ELR (cell line): Measurements from ENCODE around the gene KCNJ1.

Experiments used
- DNase-seq: peaks from one replicate; pipeline ENCODE4 v3.0.0-alpha.2; 2015; ENCODE audit warnings: low read depth

KCNJ1 gene

DNA sequence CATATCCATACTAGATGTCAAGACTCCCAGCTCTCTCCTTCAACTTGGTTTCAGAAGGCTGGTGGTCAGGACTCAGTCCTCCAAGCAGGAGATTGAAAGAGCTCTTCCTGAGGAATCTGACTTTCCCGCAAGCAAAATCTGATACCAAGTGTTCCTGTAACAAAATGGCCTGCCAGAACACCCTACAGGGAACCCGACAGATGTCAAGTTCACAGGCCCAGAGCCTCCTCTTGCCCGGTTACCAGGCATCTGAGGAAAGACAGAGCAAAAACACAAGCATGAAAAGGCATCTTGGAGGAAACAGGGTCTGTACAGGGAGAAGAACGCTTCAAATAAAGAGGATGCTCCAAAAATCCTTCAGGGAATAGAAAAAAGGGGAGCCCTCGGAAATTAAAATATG is 15.4 kb upstream of the KCNJ1 start:
- DNase-seq = no peak

DNA sequence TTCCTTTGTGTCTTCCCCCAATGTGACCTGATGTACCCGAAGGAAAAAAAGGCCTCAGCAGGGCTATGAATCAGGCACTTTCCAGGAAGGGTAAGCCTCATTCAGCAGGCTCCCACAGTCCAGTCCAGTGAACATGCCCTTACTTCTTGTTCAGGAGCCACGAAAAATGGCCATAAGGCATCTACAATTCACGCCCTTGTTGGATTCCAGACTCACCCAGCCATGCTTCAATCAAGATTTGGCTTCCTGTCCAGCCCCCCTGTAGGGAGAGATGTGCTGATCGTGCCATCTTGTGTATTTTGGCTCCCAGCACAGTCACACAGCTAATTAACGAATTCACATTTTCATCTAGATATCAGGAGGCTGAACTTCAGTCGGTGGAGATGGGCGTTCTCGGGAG is 14.1 kb upstream of the KCNJ1 start:
- DNase-seq = no peak

DNA sequence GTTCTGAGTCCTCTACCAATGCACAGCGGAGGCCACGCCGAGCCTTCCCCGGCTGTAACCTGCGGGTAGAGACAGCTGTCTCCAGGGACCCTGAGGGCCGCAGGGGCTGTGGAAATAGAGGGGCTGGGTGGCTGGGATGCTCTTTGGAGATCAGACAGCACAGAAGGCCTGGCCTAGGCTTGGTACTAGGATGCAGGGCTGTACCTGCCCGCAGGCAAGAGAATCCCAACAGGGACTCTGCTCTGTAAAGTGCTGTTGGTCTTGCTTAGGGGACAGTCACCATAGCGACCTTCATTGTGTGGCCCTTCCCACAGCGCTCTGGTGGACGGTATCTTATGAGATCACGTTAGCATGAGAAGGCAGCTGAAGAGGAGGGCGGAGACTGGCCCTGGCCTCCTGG is 12.7 kb upstream of the KCNJ1 start:
- no peak for DNase-seq

DNA sequence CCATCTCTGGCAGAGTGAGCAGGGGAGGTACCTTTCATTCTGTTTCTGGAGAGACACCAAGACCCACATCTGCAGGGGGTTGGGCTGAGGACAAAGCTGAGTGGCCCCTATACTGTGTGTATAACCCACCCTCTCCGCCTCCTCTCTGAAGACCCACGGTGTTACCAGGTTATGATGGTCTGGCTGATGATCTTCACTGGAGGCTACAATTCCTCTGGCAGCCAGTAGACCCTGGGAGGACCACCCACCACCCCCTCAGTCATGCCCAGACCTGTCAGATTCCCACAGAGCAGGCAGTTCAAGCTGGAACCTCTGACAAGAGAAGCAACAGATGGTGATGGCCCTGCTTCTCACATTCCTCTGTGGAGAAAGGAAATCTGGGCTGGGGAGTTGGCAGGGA is 11.4 kb upstream of the KCNJ1 start:
- no peak for DNase-seq

DNA sequence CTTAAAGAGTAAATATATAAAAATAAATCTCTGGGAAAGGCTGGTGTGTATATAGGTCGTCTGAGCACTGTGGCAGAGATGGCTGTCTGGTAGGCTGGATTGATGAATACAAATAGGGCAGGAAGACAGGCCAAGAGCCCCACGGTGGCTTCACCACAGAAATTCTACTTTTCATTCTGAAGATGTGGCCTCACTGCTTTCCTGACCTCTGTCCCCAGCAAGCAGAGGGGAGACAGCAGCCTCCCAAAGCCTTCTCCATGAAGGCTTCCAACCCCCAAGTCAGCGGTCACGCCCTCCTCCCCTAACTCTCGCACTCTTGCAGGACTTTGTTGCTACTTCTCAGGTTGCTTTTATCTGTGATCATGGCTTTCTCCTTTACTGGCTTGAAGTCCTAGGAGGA is 10.6 kb upstream of the KCNJ1 start:
- DNase-seq = no peak

DNA sequence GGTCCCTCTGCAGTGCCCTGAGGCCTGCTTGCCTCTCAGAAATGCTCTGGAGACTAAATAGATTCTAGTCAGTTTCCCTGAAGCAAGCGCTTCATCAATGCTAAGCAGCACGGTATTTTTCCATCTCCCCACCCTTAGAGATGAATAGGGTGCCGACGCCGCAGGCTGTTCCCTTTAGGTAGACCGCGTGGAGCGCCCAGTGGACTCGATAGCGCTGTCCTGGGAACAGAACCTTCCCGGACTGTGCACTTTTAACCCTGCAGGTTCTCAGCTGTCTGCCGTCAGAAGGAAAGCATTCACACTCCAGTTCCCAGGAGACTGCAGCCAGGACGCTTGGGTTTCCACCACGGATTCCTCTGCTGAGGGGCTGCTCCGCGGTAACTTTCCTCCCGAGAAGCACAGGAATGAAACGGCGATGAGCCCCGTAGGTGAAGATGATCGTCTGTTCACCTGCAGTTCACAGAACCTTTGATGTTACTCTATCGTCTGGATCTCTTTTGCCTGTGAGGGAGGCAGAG is 9.1 kb upstream of the KCNJ1 start:
- DNase-seq = no peak

DNA sequence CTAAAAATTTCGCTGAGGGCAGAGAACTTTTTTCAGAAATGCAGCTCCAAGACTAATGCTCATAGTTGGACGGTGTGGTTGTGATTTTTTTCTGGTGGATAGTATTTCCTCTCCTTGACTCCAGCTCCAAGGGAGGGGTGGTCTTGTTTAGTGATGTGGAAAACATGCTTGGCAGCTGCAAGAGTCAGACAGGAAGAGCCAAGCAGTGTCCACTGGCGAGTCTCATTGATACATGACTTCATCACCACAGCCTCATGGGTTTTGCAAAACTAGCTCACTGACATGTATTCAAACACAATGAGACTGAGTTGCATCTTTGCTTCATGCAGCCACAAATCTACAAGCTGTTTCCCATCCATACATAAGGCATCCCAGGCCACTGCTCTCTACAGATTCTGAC is 7.3 kb upstream of the KCNJ1 start:
- DNase-seq = peak; percentile 13

DNA sequence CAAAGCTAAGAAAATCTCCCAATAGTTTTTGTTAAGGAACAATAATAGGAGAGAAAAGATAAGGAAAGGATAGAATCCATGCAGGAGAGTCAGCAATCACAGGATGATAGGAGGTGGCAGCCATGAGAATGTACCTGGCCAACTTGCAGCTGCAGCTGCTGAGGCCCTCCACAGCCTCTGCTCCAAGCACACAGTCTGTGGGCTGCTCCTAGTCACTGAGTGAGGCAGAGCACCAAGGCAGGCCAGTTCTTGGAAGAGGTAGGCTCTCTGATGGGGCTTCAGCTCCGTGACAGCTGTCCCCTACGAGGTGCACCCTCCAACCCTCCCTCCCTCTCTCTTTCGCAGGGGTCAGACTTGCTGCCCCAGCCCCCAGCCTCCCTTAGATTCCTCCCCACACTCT is 5.5 kb upstream of the KCNJ1 start:
- DNase-seq = no peak

DNA sequence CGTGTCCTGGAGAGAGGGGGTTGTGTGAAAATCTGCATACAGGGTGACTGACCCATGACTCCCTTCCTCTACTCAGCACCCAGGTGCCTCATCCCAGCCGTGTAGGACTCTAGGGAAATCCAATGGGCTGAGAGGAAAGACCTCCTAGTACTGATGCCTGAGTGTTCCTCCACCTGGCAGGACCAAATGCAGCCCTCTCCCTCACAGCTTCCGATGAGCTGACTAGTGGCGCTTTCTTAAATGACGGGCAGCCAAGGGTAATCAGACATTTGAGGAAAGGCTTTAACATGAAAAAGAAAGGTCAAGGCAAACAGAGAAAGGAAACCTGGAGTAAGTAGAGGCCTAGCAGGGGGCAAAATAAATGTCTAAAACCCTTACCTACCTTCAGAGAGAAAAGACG is 5.0 kb upstream of the KCNJ1 start:
- DNase-seq = no peak

DNA sequence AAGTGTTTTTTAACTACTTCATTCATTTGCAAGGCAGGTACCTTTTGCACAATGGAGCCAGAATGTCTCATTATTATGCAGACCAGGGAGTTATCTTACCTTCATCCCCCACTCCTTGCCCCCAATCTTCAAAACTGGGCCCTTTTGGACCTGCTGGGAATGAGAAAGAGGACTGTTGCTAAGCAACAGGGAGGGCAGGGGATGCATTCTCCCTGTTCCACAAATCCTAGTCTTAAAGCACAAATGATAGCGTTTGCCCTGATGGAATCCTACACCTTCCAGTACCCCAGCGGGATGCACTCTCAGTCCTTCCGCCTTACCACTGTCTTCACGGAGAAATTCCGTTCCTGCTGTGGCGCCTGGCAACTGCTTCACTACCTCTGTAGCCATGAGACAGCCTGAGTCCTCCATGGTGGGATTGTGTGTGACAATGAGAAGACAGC is 4.1 kb upstream of the KCNJ1 start:
- no peak for DNase-seq

DNA sequence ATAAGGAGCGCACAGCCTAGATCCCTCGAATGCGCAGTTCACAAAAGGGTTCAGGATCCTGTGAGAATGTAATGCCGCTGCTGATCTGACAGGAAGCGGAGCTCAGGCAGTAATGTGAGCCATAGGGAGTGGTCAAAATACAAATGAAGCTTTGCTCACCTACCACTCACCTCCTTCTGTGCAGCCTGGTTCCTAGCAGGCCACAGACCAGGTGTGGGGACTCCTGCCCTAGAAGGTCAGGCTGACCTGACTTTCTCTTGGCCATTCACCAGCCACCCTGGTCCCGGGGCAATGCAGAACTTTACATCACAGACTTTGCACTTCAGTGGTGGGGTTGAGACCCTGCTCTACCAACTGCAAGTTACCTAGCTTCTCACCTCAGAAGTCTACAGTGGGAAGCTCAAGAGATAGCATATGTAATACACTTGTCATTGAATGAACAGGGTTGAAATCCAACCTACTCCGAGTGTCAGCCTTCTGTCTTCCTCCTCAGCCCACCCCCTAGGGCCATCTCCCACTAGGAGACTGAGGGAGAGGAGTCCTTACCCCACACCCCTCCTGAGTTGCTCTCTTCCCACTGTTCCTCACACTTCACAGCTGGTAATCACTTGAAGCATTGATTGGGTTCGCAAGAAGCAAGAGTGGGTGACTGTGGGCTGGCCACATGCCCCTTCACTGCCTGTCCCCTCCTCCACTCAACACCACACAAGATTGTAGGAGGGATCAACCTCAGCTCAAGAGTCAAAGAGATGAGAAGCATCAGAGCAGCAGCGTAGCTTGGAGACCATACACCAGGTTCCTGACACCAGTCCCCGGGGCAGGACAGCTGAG is 2.0 kb upstream of the KCNJ1 start:
- DNase-seq = no peak

DNA sequence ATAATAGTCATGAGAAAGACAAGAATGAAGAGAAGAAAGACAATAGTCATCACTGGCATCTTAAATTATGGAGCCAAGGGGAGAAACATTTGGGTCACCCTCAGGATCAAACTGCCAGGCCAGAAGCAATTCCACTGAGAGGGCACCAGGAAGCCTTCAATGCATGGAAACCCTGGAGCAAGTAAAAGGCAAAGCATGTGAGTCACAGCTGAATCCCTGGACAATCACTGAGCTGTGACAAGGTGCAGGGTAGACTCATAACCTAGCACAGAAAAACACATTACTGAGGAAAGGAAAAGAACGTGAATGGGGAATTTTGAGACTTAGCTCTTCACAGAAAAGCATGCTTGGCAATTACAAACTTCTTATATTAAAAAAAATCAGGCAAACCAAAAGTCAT is 1.6 kb downstream of the KCNJ1 start:
- peak; percentile 71 for DNase-seq

DNA sequence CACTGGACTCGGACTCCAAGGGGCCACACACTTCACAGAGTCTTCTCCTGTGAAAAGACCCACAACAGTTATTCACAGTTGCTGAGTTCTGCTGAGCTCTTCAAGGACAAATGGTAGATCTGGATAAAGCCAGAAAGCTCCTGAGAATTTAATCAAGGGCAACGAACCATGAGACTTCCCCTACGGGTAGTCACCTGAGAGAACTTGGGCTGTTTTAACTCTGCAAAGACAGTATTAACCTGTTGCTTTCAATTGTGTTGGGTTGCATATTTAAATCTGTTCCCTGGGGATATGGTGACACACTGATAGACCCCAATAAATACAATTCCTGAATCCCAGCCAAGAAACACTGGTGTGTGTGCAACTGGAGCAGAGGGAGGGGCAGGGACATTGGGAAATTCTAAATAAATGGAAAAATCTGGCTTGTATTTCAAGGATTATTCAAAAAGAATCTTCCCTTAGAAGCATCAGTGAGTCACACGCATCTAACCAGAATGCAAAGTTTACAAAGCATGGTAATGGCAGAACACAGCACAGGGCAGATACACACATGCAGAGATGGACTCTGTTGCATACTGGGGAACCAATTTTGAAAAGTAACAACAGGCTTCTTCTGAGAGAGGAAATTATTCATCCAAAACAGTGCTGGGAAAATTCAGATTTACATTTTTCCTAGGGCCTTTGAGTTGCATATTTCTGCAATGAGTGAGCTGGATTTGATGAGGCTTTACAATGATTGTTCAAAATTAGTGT is 4.0 kb downstream of the KCNJ1 start:
- DNase-seq = peak; percentile 78

DNA sequence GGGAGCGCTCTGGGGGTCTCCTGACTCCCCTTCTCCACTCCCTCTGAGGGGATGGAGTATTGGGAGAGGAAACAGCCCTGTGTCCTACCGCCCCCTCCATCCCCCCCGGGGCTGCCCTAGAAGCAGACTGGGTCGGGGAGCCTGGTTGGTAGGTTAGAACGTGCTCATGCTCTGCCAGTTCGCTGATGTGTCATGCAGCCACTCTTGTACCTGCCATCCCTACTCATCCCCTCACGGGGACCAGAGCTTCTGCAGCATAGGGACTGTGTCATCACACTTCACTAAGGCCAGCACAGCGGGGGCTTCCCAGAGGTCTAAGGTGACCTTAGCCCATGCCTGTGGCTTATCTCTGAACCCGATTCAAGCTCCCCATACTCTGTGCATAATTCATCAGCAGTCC is 4.7 kb downstream of the KCNJ1 start:
- DNase-seq = peak; percentile 9

DNA sequence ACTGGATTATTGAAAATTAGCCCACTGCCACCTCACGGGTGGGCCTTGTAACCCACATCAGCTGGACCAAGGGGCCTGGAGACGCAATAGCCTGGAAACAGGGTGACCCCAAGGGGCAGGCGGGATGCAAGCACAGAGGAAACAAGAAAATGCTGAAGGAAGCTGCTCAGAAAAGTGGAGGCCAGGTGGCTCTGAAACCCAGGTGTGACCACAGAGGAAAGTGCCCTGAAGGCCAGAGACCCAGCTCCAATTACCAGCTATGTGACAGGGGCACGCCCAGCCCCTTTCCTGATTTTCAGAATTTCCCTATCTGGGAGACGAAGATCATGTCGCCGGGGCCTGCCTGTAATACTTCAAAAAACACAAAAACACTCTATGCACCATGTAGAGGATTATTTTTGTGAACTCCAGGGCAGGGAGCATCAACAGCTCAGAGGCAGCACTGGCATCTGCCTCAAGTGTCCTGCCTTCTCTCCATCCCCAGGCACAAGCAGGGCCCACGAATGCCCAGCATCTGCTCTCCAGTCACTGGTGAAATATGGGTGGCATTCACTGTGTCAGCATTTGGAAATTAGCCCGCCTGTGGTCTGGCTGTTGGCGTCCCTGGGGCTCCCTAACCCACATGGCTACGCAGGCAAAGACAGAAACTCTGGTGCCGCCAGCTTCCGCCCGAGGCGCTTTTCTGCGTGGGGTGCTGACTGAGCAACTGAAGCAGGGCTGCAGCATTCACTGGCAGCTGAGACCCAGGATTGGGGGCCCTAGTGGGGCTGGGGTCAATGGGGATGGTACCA is 6.3 kb downstream of the KCNJ1 start:
- peak; percentile 81 for DNase-seq

DNA sequence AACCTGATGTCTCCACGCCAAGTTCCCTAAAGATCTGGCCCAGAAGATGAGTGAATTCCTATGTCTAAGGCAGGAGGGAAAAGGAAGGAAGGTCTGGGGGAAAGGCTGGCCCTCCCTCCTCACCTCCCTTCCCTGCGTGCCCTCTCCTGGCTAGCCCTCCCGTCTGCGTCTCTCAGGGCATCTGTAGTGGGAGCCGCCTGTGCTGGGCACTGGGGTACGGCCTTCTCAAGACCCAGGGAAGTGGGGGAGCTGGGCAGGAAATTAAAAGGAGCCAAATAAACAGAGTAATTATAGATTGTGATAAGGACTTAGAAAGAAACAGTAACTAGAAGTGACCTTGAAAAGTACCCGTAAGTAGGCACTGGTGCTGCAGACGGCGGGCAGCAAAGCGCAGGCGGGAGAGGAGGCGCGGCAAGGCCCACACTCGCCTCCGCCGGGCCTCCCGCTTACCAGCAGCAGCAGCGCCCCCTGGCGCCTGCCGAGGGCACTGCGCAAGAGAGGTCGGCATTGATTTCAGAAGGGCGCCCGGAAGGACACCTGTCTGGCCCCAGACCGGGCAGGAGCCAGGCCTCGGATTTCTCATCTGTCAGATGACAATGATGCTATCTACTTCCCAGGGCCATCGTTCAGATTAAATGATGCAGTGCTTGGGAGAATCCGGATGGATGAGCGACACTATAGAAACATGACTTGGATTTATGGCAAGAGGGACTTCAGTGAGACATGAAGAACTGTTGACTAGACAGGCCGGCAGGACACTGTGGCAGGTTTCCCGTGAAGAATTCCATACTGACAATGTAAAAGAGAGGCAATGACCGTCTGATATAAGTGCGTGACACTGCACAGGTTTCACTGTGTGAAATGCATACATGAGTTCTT is 7.3 kb downstream of the KCNJ1 start:
- DNase-seq = peak; percentile 10

DNA sequence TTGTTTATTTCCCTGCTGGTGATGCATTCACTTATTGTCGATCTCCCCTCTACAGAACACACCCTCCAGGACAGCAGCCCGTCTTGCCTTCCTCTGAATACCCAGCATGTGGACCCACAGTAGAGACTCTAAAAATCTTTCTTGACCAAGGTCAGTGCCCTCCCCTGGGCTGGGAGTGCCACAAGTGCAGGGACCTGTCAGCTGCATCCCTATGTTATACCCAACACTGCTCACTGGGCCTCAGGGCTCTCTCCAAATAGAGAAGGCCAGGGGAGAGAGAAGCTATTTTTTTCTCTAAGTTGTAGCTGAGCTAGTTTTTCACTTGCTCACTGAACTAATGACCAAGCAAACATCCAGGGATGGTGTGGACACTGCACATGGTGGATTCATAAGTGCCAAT is 9.8 kb downstream of the KCNJ1 start:
- no peak for DNase-seq

DNA sequence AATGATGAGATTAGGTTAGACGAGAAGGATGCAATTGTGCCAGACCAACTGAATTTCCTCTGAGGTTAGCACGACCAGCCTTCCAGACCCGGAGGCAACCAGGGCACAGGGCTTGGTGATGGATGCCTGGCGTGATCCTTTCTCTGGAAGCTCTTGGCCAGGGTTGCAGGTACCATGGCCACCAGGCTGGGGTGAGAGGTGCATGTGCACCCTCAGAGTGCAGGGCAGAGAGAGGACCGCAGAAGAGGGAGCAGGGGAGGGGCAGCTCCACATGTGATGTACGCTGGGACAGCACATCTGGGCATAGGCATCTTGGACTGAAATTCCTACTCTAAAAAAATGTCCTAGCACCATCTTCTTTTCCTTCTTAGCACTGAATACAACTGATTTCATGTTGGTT is 10.9 kb downstream of the KCNJ1 start:
- no peak for DNase-seq

DNA sequence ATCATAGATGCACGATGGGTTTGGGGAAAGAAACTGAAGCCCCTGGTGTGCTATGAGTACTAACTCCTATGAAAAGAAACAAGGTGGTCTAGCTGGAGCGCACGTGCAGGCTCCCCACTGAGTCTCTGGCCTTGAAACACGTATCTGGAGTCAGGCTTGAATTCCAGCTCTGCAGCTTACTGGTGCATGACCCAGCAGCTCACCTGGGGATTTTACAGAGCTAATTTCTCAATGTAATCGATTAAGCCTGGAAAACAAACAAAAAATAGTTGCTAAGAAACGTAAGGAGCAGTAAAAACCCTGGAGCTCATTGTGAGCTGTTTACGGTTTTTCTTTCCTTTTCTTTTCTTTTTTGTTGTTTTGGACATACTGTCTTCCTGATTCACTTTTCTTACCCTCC is 12.3 kb downstream of the KCNJ1 start:
- DNase-seq = no peak

DNA sequence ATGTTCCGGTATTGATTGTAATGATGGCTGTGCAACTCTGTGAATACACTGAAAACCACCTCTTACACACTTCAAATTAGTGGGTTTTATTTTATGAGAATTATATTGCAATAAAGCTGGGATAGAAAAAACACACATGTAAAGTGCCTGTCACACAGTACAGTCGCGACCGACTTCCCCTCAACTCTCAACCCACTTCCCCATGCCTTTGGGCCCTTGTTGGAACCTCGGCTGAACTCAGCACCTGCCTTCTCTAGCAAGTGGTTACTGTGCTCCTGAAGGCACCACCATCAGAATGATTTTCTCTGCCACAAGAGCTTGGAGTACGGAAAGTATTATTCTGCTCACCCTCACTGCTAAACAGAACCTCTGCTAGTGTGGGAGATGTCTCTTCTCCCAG is 13.5 kb downstream of the KCNJ1 start:
- no peak for DNase-seq

DNA sequence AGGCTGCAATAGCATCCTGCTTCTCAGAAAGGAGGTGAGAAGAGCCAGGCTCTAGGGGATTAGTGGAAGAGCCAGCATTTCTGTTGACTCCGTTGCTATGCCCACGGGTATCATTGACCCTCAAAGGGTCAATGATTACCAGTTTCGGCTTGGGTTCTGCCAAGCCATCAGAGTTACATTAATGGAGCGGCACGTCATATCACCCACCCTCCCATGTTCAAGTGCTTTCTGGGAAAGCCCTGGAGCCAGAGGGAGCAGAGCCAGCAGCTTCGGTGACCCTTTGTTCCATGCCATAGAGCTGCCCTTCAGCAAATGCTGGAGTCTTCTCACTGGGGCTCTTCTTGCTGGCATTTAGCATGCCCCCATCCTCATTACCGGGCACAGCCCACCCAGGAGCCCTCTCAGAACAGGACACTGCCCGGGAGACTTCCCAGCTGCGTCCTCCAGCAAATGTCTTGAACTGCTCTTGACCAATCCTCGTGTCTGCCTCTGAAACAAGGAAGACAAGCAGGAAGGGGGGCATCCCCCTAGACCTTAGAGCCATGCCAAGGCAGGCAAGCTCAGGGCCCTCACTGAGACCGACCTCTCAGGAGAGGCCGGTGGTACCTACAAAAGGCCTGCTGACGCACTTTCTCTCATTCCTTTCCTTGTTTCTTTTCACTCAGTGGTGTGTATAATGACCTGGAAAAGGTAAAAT is 14.6 kb downstream of the KCNJ1 start:
- no peak for DNase-seq
